ENCODE data around the gene ZNF76. TPM values are rescaled to one million over a fixed set of nuclear protein-coding genes. Genes with fewer than 3 reads are reported as not detected.

The ZNF76 gene
- total and polyA plus RNA-seq, 4 donors = 27.6 to 38.7 (median 33.5) TPM

DNA sequence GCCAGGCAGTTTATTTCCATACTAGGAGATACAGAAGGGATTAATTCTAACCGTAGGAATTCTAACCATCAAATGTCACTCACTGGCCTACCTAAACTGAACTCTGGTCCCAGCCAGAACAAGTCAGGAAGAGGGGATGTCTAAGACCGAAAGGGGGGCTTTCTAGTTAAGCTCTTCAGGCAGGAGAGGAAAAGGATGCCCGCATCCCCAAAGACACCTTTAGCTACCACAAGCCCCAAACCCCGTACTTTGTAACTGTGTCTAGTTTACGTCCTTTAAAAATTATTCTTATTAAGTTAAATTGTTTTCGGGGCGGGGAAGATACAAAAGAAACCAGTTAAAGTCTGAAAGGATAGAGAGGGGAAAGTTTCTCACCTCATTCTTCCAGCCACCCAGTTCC, 1.2 kb upstream of the ZNF76 start:
- ATAC-seq (ENCODE audit: insufficient read depth, low FRiP score) = no peak
- peak overlapping the region in 1 of 2 donors; percentile 53 for H3K27ac ChIP-seq (ENCODE audit: low read depth in 1 of 2, low read length in 1 of 2)

DNA sequence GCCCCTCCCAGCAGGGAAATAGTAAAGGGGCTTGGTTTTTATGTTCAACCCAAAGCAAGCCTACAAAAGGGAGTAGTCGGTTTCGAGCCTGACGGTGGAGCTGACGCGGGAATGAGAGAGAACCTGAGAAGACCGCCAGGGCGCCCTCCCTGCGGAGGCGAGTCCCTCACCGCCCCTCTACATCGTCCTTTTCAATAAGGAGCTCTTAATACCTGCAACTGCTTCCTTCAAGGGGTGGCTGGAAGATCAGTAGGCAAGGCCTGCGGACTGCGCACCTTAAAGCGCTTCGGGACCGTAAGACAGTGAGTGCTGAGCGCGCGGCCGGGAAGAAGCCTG, 709 bp upstream of the ZNF76 start:
- peak in 2 of 3 donors; percentile 60 for DNase-seq
- H3K27ac ChIP-seq (ENCODE audit: low read depth in 1 of 2, low read length in 1 of 2) = peak overlapping the region; percentile 53 to 98
- TF ChIP-seq, protein P1, sequence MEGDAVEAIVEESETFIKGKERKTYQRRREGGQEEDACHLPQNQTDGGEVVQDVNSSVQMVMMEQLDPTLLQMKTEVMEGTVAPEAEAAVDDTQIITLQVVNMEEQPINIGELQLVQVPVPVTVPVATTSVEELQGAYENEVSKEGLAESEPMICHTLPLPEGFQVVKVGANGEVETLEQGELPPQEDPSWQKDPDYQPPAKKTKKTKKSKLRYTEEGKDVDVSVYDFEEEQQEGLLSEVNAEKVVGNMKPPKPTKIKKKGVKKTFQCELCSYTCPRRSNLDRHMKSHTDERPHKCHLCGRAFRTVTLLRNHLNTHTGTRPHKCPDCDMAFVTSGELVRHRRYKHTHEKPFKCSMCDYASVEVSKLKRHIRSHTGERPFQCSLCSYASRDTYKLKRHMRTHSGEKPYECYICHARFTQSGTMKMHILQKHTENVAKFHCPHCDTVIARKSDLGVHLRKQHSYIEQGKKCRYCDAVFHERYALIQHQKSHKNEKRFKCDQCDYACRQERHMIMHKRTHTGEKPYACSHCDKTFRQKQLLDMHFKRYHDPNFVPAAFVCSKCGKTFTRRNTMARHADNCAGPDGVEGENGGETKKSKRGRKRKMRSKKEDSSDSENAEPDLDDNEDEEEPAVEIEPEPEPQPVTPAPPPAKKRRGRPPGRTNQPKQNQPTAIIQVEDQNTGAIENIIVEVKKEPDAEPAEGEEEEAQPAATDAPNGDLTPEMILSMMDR (IDR thresholded peaks at IDR 0.05; ENCODE audit: control extremely low read depth, extremely low read depth) = no peak
- peaks cover 0 to under 1% (median 0%) of the 10 kb centered on the region in 4 donors for H3K36me3 ChIP-seq (ENCODE audit: control insufficient read depth in 4 of 4, insufficient read depth in 4 of 4, low read length in 4 of 4)
- H3K4me1 ChIP-seq (ENCODE audit: control insufficient read depth in 5 of 5, insufficient read depth in 5 of 5, low read length in 5 of 5) = peaks cover 0 to 23% (median 4%) of the 10 kb centered on the region in 5 donors
- H3K9me3 ChIP-seq (ENCODE audit: control insufficient read depth in 4 of 4, insufficient read depth in 3 of 4, low read length in 3 of 4) = no peaks in the 10 kb centered on the region
- peak overlapping the region; percentile 84 for H3K4me3 ChIP-seq
- WGBS, 2 donors = 0 to 1% methylated on average over 20 of the region's 20 CpGs
- ATAC-seq (ENCODE audit: insufficient read depth, low FRiP score) = no peak
- peak overlapping the region; percentile 89 to 94 for H3K9ac ChIP-seq (ENCODE audit: insufficient read depth in 1 of 2, low read length in 2 of 2)
- H3K27me3 ChIP-seq (ENCODE audit: control insufficient read depth in 3 of 3, insufficient read depth in 3 of 3, low read length in 2 of 3) = no peaks in the 10 kb centered on the region

More for the DNA sequence above, 1.2 kb upstream of the ZNF76 start:
- Histone ChIP-seq H3K4me3 (peak overlapping the region; percentile 20), H3K4me1 (ENCODE audit: control insufficient read depth in 5 of 5, insufficient read depth in 5 of 5, low read length in 5 of 5) (peaks cover 0 to 22% (median 4%) of the 10 kb centered on the region in 5 donors), H3K36me3 (ENCODE audit: control insufficient read depth in 4 of 4, insufficient read depth in 4 of 4, low read length in 4 of 4) (peaks cover 0 to 3% (median 1%) of the 10 kb centered on the region in 4 donors), H3K9me3 (ENCODE audit: control insufficient read depth in 4 of 4, insufficient read depth in 3 of 4, low read length in 3 of 4) (no peaks in the 10 kb centered on the region), H3K9ac (ENCODE audit: insufficient read depth in 1 of 2, low read length in 2 of 2) (peak overlapping the region; percentile 89 to 94), H3K27me3 (ENCODE audit: control insufficient read depth in 3 of 3, insufficient read depth in 3 of 3, low read length in 2 of 3) (no peaks in the 10 kb centered on the region)
- no peak for DNase-seq
- TF ChIP-seq, protein P1 (IDR thresholded peaks at IDR 0.05; ENCODE audit: control extremely low read depth, extremely low read depth) = no peak
- 52 to 53% methylated on average over 7 of the region's 7 CpGs for WGBS, 2 donors

DNA sequence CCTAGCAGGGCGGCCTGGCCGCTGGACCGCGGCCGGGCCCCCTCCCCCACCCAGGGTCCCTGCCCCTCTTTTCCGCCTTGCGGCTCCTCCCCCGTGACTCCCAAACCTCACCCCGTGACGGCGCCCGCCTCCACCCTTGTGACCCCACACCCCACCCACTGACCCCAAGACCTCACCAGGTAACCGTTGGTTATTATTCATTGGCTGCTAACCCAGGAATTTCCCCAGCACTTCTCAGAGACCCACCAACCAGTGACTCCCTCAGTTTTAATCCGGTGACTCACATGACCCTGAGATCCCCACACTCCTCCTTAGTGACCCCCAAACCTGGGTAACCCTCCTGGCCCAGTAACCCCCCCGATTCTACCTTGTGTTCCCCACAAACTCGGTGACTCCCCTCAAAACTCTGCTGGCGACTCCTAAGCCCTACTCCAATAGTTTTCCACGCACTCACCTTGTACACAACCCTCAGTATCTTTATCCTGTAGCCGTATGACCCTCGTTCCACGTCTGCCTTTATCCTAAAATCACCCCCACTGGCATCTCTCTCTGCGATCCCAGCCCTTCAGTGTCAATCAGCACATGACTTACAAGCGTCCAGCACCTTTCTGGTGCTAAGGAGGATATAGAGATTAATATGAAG, 534 bp downstream of the ZNF76 start:
- Histone ChIP-seq H3K9me3 (ENCODE audit: control insufficient read depth in 4 of 4, insufficient read depth in 3 of 4, low read length in 3 of 4) (no peaks in the 10 kb centered on the region), H3K36me3 (ENCODE audit: control insufficient read depth in 4 of 4, insufficient read depth in 4 of 4, low read length in 4 of 4) (no peaks in the 10 kb centered on the region), H3K4me3 (peak overlapping the region; percentile 84), H3K27me3 (ENCODE audit: control insufficient read depth in 3 of 3, insufficient read depth in 3 of 3, low read length in 2 of 3) (no peaks in the 10 kb centered on the region), H3K4me1 (ENCODE audit: control insufficient read depth in 5 of 5, insufficient read depth in 5 of 5, low read length in 5 of 5) (peaks cover 0 to 23% (median 4%) of the 10 kb centered on the region in 5 donors), H3K27ac (ENCODE audit: low read depth in 1 of 2, low read length in 1 of 2) (peak overlapping the region; percentile 94 to 98), H3K9ac (ENCODE audit: insufficient read depth in 1 of 2, low read length in 2 of 2) (peak overlapping the region; percentile 42 to 80)
- DNase-seq = peak; percentile 76 to 78 (median 77)
- TF ChIP-seq, protein P1 (IDR thresholded peaks at IDR 0.05; ENCODE audit: control extremely low read depth, extremely low read depth) = no peak
- ATAC-seq (ENCODE audit: insufficient read depth, low FRiP score) = peak; percentile 60
- WGBS, 2 donors = 5 to 10% methylated on average over 20 to 23 of the region's 23 CpGs

Data from lung (tissue), 12 donors.